ENCODE data around the gene CNTN5. TPM values are rescaled to one million over a fixed set of nuclear protein-coding genes. Genes with fewer than 3 reads are reported as not detected.

Gene CNTN5
- total RNA-seq, 2 experiments from 2014 or later, result not detected

DNA sequence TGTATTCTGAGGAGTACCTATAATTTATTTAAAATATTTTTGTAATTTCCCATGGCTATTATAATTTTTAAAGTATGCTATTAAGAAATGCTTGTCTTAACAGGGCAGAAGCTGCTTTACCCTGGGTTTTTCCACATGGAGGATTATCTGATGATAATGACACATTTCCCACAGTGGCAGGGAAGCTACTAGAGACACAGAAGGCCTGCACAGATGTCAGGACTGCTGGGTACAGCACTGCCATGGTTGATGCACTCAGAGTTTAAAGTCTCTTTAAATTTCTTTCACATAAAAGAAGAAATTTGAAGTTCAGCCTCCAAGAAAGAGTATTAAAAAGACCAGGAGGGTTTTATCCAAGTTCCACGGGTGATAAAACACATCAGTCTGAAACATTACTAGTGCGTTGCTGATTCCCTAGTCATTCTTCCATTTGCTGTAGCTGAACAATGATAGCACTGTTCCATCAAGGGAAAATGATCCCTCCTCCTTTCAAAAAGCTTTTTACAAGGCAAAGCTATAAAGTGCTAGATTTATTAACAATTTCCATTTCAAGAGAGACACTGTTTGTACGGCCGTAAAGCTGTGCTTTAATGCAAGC lies 363.0 kb downstream of the CNTN5 start:
- TF ChIP-seq CTCF (IDR thresholded peaks at IDR 0.05), result no peak
- no peak overlapping the region for H3K27ac ChIP-seq (ENCODE audit: low read depth in 1 of 2, low read length in 2 of 2)

DNA sequence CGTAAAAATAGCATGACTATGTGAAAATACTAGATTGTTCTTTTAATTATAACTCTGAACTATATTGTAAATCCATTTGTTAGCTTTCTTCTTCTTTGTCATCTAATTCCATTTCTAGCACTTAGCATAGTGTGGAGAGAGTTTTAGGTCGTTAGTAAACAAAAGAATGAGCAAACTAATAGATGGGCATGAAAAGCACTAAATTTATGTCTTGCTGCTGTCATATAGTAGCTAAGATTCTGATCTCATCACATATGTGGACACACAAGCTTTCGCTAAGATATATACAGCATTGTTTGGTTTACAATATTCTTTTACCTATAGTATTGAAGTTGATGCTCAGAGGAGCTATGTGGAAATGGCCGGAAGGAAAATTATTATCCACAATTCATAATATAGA lies 370.5 kb downstream of the CNTN5 start:
- H3K27me3 Mint-ChIP-seq, result no peaks in the 10 kb centered on the region
- ATAC-seq (ENCODE audit: poor library complexity), result no peak
- no peak for TF ChIP-seq CTCF (IDR thresholded peaks at IDR 0.05)
- ChIA-PET CTCF (no interaction called here), POLR2A (no interaction called here)
- Histone ChIP-seq H3K9me3 (ENCODE audit: control insufficient read depth in 1 of 2, insufficient read depth in 1 of 2, low read length in 2 of 2) (no peaks in the 10 kb centered on the region), H3K4me1 (ENCODE audit: insufficient read depth, low read length) (no peaks in the 10 kb centered on the region), H3K4me3 (ENCODE audit: low read length) (no peak overlapping the region), H3K27me3 (ENCODE audit: control insufficient read depth in 1 of 2, insufficient read depth in 2 of 2, low read length in 2 of 2) (no peaks in the 10 kb centered on the region), H3K36me3 (ENCODE audit: insufficient read depth, low read length) (no peaks in the 10 kb centered on the region), H3K27ac (ENCODE audit: low read depth in 1 of 2, low read length in 2 of 2) (no peak overlapping the region)
- no peaks in the 10 kb centered on the region for H3K36me3 Mint-ChIP-seq (ENCODE audit: low read depth)
- H3K4me3 Mint-ChIP-seq, result no peak overlapping the region
- H3K9me3 Mint-ChIP-seq, result peaks cover 7% of the 10 kb centered on the region
- no peak overlapping the region for H3K27ac Mint-ChIP-seq
- intact Hi-C loops (cut with DNase I, micrococcal nuclease), result no loop called here
- H3K4me1 Mint-ChIP-seq (ENCODE audit: low read depth), result no peaks in the 10 kb centered on the region
- DNase-seq, result no peak

More for the DNA sequence above, 363.0 kb downstream of the CNTN5 start:
- no peak for ATAC-seq (ENCODE audit: poor library complexity)
- no peak for DNase-seq
- Mint-ChIP-seq H3K4me1 (ENCODE audit: low read depth) (no peaks in the 10 kb centered on the region), H3K9me3 (peaks cover 10% of the 10 kb centered on the region), H3K4me3 (no peak overlapping the region), H3K36me3 (ENCODE audit: low read depth) (no peaks in the 10 kb centered on the region), H3K27ac (no peak overlapping the region), H3K27me3 (no peaks in the 10 kb centered on the region)
- no peaks in the 10 kb centered on the region for H3K4me1 ChIP-seq (ENCODE audit: insufficient read depth, low read length)
- H3K9me3 ChIP-seq (ENCODE audit: control insufficient read depth in 1 of 2, insufficient read depth in 1 of 2, low read length in 2 of 2), result no peaks in the 10 kb centered on the region
- CTCF ChIA-PET, result no interaction called here
- H3K27me3 ChIP-seq (ENCODE audit: control insufficient read depth in 1 of 2, insufficient read depth in 2 of 2, low read length in 2 of 2), result no peaks in the 10 kb centered on the region
- POLR2A ChIA-PET, result no interaction called here
- no peaks in the 10 kb centered on the region for H3K36me3 ChIP-seq (ENCODE audit: insufficient read depth, low read length)
- H3K4me3 ChIP-seq (ENCODE audit: low read length), result no peak overlapping the region
- intact Hi-C loops (cut with DNase I, micrococcal nuclease), result no loop called here

GRCh38 chr11:99406345-99406744 lies 385.6 kb downstream of the CNTN5 start:
- ATAC-seq (ENCODE audit: poor library complexity), result no peak
- Mint-ChIP-seq H3K36me3 (ENCODE audit: low read depth) (no peaks in the 10 kb centered on the region), H3K4me3 (no peak overlapping the region), H3K9me3 (peaks cover 3% of the 10 kb centered on the region), H3K27me3 (no peaks in the 10 kb centered on the region), H3K4me1 (ENCODE audit: low read depth) (no peaks in the 10 kb centered on the region), H3K27ac (no peak overlapping the region)
- ChIA-PET POLR2A (no interaction called here), CTCF (no interaction called here)
- Histone ChIP-seq H3K9me3 (ENCODE audit: control insufficient read depth in 1 of 2, insufficient read depth in 1 of 2, low read length in 2 of 2) (peaks cover 3 to 9% of the 10 kb centered on the region in 2 experiments), H3K4me3 (ENCODE audit: low read length) (no peak overlapping the region), H3K27ac (ENCODE audit: low read depth in 1 of 2, low read length in 2 of 2) (no peak overlapping the region), H3K27me3 (ENCODE audit: control insufficient read depth in 1 of 2, insufficient read depth in 2 of 2, low read length in 2 of 2) (no peaks in the 10 kb centered on the region), H3K4me1 (ENCODE audit: insufficient read depth, low read length) (no peaks in the 10 kb centered on the region), H3K36me3 (ENCODE audit: insufficient read depth, low read length) (no peaks in the 10 kb centered on the region)
- TF ChIP-seq CTCF (IDR thresholded peaks at IDR 0.05), result no peak
- no peak for DNase-seq
- intact Hi-C loops (cut with DNase I, micrococcal nuclease), result no loop called here

All from CD4-positive, alpha-beta T cell (primary cell).